ENCODE results near the gene SYNPR.

GRCh38 chr3:63479661-63480035, 201.5 kb downstream of the SYNPR start:
- TF ChIP-seq POLR2A (IDR thresholded peaks at IDR 0.05) (no peak), CTCF (IDR thresholded peaks at IDR 0.05) (no peak)
